ENCODE measurements around the gene KCNT2. TPM values are rescaled to one million over a fixed set of nuclear protein-coding genes. Genes with fewer than 3 reads are reported as not detected.
"Not testable (repeated sequence)": the region's sequence is repeated elsewhere in the genome, so short reads cannot be mapped to it uniquely, and the experiment has no call there.

The KCNT2 gene
- 1.0 and 1.6 TPM in 2 replicates for total RNA-seq

DNA sequence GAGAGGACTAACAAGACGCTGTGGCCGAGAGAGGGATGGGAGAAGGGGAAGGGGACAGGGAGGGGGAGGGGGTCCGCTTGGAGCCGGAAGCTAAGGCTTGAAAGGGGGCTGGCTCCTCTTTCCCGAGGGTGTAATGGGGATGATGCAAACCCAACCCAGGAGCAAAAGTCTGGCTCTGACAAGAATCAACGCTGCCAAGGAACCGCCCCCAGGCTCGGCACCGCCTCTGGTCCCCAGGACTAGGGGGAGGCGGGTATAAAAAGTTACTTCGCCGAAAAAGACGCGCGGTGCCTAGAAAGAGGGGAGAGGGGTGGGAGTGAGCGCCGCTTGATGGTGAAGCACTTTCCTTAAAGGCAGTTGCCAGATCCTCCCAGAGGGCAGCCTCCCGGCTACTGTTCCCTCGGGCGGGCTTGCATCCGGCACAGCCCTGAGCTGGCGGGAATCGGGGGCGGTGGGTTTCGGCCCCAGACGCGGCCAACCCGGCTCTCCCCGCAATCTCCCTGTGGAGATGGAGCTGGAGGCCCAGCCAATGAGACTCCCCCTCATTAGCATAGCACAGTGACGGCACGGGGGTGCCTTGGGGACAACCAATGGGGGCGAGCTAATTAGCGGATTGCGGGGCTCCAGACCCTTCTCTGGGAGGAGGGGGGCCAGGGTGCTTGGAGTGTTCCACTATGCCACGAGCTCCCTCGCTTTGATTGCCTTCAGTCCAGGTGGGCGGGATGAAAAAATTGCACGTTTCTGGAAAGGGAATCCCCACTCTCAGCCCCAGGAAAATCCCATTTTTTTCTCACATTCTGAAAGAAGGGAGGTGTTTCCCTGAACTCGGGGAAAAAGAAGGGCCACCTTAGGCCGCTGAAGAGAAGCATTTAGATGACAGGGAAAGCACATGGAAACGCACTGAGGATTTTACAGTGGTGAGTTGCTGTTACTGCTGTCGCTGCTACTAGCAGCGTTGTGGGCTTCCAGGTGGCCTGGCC lies at the start of gene KCNT2:
Gene KCNT2, minus strand, starts transcription at position 51 of the 980 bp plus-strand sequence. CDS start 131 bp downstream, outside the sequence.
- DNase-seq (ENCODE audit: low read depth): peak; percentile 45

DNA sequence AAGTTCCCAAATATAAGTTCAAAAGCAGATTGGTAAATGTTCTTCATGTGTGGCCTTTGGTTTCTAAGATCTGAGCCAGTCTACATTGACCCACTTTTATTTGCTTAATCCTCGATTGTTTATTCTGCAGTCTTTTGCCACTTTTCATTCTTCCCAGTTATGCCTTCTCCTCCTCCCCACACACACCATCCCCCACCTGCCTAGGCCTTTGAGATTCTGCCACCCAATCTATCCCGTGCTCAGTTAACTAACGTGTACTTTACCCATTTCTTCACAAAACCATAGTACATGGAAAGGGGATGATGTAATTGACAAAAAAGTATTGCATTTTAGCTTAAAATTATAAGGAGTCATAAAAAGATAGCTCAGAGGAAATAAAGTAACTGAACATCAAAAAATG lies 47.3 kb upstream of the KCNT2 start:
- DNase-seq (ENCODE audit: low read depth): no peak

DNA sequence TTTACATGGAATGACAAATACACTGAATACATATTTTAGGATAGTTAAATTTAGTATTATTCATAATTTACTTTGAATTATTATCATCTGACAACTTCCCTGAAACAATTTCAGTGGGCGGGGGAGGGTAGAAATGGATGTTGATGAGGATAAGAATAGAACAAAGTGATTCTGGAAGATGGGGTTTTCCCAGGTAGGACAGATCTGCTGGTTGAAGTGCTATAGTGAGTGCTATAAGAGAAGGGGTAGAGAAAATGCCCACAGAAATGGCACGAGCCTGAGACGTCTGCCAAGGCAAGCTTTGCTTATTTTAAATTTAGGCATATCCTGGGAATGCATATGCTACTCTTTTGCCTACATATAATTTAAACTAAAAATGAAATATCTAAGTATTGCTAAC lies 46.8 kb upstream of the KCNT2 start:
- no peak for DNase-seq (ENCODE audit: low read depth)

DNA sequence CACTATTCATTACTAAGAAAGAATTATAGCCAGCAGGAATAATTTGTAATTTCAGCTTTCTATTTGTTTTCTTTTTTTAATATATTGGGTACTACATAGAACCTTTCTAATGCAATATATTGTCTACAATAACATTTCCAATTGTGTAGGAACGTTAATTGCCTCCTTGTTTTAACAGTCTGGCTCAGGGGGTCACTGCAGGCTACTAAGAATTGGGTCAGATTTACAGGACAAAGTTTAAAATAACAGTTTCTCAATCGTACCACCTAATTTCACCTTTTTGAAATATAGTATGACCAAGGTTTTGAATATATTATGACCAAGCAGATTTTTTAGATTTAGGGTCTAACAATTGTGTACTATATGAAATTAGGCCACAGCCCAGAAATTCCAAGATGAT lies 46.0 kb upstream of the KCNT2 start:
- no peak for DNase-seq (ENCODE audit: low read depth)

DNA sequence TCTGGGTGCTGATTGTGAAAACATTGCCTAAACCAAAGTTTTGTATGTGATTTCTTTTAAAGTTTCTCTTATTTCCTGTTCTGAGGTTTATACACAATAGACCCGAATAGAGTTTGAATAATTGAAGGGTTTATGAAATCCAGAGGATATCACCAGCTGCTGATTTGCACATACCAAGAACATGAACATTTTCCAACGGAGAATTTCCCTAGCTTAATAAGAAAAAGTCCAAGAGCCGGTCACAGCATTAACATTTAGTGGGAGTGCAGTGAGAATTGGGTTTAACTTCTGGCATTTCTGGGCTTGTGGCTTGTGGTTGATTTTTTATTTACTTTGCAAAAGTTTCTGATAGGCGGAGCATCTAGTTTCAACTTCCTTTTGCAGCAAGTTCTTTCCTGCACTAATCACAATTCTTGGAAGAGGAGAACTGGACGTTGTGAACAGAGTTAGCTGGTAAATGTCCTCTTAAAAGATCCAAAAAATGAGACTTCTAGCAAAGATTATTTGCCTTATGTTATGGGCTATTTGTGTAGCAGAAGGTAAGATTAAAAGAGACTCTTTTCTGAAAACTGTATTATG lies 43.5 kb upstream of the KCNT2 start, which contains the start of gene CFH:
Gene CFH, plus strand, starts transcription at position 407 of the 579 bp plus-strand sequence. Its CDS starts 75 bp downstream, at position 482.
- DNase-seq (ENCODE audit: low read depth): peak; percentile 79

DNA sequence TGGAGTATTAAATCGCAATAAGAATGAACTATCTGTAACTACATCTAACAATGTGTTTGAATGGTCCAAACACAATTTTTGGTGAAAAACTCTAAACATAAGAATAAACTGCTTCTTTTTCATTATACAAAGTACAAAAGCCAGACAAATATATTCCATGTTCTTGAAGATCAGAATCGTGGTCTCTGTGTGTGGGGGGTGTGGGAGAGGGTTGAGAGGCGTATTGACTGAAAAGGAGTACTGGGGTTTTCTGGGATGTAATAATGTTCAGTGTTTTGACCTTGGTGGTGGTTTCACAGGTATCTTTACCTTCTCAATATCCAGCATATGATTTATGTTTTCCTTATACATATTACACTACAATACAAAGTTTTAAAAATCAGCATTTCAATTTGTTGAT lies 42.8 kb upstream of the KCNT2 start:
- DNase-seq (ENCODE audit: low read depth): no peak

DNA sequence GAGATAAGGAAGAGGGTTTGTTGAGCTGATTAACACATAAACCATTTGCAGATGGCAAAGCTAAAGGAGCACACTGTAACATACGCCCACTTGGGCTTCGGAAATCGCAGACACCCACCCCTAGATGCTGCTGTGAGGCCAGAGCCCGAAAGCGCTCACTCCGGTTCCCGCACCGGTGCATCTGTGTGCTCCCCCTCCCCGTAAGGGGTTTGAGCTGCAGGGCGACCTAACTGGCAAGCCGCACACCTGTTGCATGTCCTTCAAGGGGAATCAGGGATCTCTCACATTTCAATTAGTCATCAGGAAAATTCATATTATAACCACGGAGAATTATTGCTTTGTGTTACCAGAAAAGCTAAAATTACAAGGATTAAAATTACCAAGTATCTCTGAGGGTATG lies 42.2 kb upstream of the KCNT2 start:
- DNase-seq (ENCODE audit: low read depth): no peak

DNA sequence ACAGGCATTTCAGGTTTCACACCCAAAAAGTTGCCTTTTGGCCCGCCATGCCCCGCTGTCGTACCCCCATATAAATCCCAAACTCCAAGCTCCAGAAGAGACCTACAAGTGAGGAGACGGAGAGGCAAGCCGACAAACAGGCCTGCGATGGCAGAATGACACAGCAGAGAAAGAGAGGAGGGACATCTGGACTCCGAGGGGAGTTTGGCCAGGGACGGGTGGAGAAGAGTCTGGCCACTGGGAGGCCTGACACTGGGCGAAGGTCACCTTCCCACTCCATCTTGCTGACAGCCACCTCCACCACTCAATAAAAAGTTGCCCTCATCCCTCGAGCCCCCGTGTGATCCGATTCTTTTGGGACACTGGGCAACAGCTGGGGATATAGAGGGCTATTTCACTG lies 41.8 kb upstream of the KCNT2 start:
- DNase-seq (ENCODE audit: low read depth): no peak

DNA sequence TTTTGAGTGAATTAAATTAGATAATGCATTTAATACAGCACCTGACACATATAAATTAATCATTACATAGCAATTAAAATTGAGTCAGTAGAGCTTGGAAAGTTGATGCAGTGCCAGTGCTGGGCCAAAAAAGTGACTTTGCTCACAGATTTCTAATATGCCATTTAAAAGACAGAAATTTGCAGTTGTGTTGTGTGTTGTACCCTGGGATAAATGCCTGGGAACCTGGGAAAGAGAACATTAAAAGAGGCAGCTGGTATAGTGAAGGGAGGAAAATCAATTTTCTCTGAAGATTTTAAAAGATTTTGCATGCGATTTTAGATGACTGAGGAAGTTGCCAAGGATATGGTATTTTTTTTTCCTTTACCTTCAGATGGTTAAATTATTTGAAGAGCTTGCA lies 32.7 kb upstream of the KCNT2 start:
- no peak for DNase-seq (ENCODE audit: low read depth)

DNA sequence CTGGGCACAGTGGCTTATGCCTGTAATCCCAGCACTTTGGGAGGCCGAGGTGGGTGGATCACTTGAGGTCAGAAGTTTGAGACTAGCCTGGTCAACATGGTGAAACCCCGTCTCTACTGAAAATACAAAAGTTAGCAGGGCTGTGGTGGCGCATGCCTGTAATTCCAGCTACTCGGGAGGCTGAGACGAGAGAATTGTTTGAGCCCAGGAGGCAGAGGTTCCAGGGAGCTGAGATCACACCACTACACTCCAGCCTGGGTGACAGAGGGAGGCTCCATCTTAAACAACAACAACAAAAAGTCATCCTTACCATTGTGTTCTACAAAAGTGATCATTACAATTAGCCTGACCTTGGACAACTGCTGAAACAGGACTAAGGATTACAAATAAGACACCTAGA lies 31.1 kb upstream of the KCNT2 start:
- not testable (repeated sequence) for DNase-seq (ENCODE audit: low read depth)

DNA sequence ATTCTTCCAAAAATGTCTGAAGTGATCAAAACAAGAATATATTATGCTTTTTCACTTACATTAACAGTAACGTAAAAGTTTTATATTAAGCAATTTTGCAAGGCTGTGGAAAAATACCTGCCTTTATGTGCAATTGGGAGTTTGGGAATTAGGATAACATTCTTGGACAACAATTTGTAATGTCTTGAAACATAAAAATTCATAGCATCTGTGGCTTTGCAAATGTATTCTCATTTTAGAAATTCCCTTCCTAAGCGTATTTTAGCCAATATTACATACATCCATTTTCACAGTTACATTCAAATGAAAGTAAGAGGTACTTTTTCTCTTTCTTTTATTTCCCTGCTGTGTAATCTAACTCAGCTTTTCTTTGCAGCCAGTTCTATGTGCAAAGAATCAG lies 30.2 kb upstream of the KCNT2 start:
- DNase-seq (ENCODE audit: low read depth): no peak

DNA sequence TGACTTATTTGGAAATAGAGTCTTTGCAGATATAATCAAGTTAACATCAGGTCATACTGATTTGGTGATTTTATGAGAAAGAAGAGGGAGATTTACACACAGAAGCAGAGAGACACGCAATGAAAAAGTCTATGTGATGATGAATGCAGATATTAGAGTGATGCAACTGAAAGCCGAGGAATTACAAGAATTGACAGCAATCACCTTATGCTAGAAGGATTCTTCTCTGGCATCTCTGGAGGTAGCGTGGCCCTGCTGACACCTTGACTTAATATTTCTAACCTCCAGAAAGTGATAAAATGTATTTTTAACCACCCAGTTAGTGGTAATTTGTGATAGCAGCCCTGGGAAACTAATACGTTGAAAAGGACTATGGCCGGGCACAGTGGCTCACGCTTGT lies 29.4 kb upstream of the KCNT2 start:
- no peak for DNase-seq (ENCODE audit: low read depth)

DNA sequence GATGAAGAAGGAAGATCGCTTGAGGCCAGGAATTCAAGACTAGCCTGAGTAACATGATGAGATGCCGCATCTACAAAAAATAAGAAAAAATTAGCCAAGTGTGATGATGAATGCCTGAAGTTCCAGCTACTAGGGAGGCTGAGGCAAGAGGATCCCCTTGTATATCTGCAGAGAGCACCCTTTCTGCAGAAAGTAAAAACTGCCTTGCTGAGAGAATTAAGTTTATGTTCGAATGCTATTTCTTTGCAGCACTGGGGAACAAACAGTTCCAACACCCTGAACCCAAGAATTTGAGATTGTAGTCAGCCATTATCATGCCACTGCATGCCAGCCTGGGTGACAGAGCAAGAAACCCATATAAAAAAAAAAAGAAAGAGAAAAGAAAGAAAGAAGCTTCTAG lies 20.6 kb upstream of the KCNT2 start:
- DNase-seq (ENCODE audit: low read depth): no peak

DNA sequence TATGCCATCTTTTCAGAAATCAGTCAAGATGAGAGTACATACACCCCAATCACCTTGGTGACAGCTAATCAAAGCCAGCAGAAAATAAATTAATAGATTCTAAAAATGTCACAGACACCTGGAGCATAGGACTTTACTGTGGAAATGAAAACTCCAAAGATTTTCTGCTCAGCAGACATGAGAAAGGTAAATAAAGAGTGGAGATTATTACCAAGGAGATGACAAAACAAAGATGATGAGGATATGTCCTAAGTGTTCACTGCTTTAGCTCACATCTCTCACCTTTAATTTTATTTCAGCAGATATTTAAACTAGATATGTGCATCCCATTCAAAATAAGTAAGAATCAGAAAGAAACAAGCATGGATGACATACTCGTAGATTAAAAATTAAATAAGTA lies 14.8 kb upstream of the KCNT2 start:
- no peak for DNase-seq (ENCODE audit: low read depth)

DNA sequence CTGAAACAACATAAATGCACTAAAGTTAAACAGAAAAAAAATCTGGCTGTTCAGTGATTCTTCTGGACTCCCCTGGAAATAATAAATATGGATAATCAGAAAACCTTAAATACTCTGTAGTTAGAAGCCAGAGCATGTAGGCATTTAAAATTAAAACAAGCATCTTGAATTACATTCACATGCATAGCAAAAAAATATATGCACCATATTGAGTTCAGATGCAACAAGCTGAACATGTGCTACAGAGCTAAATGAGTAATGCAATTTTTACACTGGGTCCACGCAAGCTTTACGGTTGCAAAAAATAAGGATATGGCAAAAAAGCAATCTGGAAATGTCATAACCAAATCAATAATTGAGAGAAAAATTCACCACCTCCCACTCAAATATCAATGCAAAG lies 11.5 kb upstream of the KCNT2 start:
- no peak for DNase-seq (ENCODE audit: low read depth)

DNA sequence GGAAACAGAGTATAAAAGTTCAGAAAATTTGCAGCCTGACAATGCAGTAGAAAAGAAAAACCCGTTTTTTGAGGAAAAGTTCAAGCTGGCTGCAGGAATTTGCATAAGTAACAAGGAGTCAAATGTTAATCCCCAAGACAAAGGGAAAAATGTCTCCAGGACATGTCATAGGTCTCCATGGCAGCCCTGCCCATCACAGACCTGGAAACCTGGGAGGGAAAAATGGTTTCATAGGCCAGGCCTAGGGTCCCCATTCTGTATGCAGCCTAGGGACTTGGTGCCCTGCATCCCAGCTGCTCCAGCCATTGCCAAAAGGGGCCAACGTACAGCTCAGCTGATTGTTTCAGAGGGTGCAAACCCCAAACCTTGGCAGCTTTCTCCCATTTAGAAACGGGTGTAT lies 3.6 kb upstream of the KCNT2 start:
- no peak for DNase-seq (ENCODE audit: low read depth)

DNA sequence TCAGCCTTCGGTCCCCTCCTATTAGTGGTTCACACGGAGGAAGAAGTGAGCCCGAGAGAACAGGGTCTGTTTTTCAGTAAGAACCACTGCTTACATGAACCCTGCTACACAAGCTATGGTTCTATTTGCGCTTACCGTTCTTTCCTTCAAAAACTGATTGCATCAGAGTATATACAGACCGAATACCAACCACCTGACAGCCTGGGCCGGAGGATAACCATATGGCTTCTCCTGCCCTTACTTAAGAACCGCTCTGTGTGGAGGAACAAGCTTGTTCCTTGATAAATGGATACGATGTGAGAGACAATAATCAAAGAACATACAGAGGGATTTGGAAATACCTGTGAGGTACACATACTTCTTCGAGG lies 1.1 kb upstream of the KCNT2 start:
- DNase-seq (ENCODE audit: low read depth): no peak

DNA sequence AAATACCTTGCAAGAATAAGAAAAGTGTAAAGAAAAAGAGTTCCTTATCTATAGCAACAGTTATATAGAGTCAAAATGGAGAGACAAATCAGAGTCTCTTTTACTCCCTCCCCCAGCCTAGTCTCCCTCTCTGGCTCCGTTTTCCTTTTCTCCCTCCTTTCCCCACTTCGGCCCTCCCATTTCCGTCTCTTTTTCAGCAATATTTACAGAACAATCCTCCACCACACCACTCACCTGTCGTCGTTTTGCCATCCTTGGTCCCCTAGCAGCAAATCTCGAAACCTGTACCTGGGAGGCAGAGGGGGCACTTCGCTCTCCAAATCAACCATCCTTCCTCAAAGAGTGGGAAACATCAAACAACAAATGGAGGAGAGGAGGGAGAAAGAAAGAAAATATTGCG lies 259 bp downstream of the KCNT2 start:
- no peak for DNase-seq (ENCODE audit: low read depth)

DNA sequence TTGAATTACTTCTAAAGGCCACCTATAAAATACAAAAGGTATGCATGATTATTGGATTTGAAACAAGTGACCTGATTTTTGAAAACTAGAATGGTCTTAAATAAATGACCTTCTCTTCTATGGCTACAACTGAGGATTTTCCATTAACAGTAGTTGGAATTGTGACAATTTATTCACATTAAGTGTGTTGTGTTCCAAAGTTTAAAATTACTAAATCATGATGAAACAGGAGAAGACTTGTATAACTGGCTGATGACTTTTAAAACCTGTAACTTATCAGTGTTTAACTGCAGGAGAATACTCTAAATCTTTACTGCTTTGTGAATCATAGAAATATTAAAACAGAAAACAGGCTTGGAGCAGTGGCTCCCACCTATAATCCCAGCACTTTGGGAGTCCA lies 4.6 kb downstream of the KCNT2 start:
- peak; percentile 4 for DNase-seq (ENCODE audit: low read depth)

DNA sequence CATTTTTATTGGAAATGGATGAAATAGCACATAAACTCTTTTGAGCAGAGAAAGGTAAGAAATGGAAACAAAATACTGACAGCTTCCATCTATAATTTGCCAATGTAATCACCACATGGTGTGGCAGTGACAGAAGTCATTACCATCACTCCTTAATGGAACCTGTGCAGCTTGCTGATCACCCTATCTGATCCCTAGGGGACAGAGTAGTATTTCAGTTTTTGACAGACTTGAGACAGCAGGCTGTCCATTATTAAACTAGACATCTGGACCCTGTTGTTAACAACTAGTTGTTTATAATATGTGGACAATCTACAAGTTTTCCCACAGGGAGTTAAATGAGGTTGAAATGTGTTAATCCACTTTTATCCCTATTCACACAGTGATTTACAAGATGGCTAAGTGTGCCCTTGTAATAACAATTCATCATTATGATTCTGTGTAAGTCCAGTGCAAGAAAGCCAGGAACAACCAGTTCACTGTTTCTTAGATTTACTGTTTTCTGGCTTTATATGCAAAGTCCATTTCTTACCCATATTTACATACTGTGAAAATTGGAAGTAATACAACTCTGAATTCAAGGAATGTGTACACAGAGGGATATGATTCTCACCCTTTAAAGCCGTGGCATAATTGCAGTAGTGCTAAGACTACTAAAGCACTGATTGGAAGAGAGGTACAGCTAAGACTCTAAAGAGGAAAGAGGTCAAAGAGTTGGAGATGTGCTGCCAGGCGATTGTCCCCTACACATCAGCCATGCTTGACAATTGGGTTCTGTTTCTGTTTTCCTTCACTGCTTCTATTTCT lies 9.1 kb downstream of the KCNT2 start:
- DNase-seq (ENCODE audit: low read depth): no peak

DNA sequence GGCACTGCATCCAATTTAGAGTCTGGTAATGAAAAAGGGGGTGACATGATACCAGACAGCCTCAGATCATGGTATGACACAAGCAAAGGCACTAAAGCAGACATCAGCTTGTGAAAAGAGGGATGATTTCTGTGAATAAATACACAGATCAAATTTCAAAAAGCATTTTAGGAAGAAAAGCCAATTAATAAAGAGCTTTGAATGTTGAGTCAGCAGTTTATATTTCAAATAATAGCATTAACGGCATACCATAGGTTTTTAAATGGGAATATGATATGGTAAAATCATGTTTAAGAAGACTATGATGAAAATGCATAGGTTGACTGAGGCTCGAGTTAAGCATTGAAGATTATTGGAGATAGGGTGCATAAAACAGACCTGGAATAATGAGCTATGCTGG lies 13.5 kb downstream of the KCNT2 start:
- DNase-seq (ENCODE audit: low read depth): no peak

DNA sequence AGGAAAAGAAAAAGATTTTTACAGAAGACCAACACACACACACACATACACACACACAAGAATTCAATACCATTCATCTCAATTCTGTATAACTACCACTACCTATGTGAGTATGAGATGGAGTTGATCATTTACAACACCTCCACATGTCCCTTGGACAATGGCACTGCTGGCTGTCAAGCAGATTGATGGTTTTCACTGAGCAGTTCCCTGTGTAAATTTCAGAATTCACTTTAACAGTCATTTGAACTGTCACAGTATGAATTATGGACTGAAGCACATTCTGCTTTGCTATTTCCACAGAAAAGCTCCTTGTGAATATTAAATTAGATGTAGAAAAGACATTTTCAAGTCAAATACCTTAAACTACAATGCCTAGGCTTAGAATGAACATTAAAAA lies 14.3 kb downstream of the KCNT2 start:
- DNase-seq (ENCODE audit: low read depth): no peak

DNA sequence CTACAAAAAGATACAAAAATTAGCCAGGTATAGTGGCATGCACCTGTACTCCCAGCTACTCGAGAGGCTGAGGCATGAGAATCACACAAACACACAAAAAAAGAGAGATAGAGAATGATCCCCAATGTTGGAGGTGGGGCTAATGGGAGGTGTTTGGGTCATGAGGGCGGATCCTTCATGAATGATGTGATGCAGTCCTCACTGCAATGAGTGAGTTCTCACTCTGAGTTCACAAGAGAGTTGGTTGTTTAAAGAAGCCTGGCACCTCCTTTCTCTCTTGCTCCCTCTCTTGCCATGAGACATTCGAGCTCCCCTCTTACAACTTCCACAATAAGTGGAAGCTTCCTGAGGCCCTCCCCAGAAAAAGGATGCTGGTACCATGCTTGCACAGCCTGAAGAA lies 17.3 kb downstream of the KCNT2 start:
- no peak for DNase-seq (ENCODE audit: low read depth)
